GM19468 (cell line): ENCODE data around the gene ASB18.
"Not testable (repeated sequence)": the region's sequence is repeated elsewhere in the genome, so short reads cannot be mapped to it uniquely, and the experiment has no call there.

ENCODE experiments used
- ATAC-seq: cut with Tn5 transposase; IDR thresholded peaks from one replicate; pipeline ENCODE4 v1.9.1; 2021; ENCODE audit warnings: mild to moderate bottlenecking, moderate library complexity, moderate number of reproducible peaks; ENCODE audit not compliant: unreplicated experiment; ENCODE audit errors: extremely low read depth

Gene ASB18

GRCh38 chr2:236287656-236288055 is 23.4 kb upstream of the ASB18 start:
- no peak for ATAC-seq

- ATAC-seq: no peak
These were observed 22.8 kb upstream of the ASB18 start for GRCh38 chr2:236286873-236287545.

GRCh38 chr2:236284208-236284607 is 20.0 kb upstream of the ASB18 start:
- ATAC-seq: no peak

DNA sequence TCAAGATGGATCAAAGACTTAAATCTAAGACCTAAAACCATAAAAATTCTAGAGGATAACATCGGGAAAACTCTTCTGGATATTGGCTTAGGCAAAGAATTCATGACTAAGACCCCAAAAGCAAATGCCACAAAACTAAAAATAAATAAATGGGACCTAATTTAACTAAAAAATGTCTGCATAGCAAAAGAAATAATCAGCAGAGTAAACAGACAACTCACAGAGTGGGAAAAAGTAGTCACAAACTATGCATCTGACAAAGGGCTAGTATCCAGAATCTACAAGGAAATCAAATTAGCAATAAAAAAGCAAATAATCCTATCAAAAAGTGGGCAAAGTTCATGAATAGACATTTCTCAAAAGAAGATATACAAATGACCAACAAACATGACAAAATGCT is 18.2 kb upstream of the ASB18 start:
- no peak for ATAC-seq

- ATAC-seq: no peak
These were observed 17.2 kb upstream of the ASB18 start for GRCh38 chr2:236281423-236281822.

DNA sequence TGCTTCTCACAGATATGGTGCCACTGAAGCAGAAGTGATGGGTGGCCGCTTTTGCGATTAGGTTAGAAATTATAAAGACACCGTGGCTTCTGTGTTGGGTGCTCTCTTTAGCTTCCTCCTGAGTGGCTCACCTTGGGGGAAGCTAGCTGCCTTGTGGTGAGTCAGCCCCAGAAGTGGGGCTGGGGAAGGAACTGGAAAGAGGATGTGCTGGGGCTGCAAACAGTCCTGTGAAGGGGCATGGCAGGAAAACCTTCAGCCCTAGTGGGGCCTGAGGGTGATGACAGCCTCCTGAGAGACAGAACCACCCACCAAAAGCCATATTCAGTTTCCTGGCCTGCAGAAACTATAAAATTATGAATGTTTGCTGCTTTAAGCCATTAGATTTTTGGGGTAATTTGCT is 8.9 kb upstream of the ASB18 start:
- no peak for ATAC-seq

GRCh38 chr2:236271851-236272250 is 7.6 kb upstream of the ASB18 start:
- ATAC-seq: no peak

GRCh38 chr2:236269876-236270275 is 5.7 kb upstream of the ASB18 start:
- ATAC-seq: not testable (repeated sequence)

DNA sequence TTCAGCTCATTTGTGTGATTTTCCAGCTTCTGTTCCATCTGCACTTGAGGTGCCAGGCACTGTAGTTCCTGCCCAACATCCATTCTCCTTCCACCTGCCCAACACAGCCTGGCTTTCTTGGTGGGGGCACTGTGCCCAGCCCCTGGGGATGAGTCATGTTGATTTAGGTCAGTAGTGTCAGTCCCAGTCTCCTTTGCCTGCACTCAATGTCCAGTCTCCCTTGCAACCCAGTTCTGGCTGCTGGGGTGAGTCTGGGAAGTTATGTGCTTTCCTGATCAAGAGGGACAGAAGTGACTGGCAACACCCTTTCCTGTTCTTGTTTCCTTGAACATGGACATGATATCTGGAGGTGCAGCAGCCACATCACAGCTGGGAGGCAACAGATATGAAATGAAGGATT is 1.5 kb upstream of the ASB18 start:
- no peak for ATAC-seq

- no peak for ATAC-seq
These were observed 2.0 kb downstream of the ASB18 start for GRCh38 chr2:236262238-236262637.

- no peak for ATAC-seq
These were observed 2.8 kb downstream of the ASB18 start for GRCh38 chr2:236261452-236261851.

GRCh38 chr2:236259371-236259770 is 4.8 kb downstream of the ASB18 start:
- no peak for ATAC-seq

GRCh38 chr2:236257575-236257974 is 6.6 kb downstream of the ASB18 start:
- no peak for ATAC-seq

- no peak for ATAC-seq
These were observed 7.1 kb downstream of the ASB18 start for GRCh38 chr2:236257136-236257535.

DNA sequence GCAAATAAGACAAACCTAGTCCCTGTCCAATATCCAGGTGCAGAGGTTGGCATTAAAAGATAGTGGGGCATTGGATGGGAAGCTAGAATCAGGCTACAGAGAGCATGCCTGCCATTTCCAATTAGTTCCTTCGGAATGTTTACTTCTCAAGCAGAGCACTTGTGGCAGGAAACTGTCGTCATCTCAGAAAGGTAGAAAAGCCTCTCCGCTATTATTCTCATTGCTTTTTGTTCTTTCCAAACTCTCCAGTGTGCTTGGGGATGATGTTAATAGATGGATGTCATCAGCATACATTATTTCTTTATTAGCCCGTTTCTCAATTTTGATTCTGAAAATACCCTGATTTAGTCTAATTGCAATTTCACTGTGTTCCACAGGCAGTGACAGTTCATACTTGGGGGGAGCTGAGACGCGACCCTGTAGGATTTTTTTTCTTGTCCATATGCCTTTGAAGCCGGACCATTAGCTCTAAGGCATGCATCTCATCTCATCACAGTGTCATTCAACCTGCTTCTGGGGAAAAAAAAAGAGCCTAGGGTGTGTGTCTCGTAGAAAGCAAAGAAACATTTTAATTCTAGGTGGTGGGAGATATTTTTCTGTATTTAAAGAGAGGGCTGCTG is 7.7 kb downstream of the ASB18 start:
- no peak for ATAC-seq

DNA sequence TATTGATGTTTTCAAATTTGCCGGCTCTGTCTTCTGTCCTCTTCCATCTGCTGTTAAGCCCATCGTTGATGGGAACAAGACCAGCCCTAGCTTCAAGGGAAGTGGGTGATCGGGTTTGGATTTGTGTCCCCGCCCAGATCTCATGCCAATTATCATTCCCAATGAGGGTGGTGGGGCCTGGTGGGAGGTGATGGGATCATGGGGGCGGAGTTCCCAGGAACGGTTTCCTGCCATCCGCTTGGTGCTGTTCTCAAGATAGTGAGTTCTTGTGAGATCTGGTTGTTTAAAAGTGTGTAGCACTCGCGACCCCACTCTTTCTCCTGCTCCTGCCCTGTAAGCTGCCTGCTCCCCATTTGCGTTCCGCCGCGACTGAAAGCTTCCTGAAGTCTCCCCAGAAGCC is 9.5 kb downstream of the ASB18 start:
- no peak for ATAC-seq

- no peak for ATAC-seq
These were observed 10.2 kb downstream of the ASB18 start for GRCh38 chr2:236254001-236254400.

DNA sequence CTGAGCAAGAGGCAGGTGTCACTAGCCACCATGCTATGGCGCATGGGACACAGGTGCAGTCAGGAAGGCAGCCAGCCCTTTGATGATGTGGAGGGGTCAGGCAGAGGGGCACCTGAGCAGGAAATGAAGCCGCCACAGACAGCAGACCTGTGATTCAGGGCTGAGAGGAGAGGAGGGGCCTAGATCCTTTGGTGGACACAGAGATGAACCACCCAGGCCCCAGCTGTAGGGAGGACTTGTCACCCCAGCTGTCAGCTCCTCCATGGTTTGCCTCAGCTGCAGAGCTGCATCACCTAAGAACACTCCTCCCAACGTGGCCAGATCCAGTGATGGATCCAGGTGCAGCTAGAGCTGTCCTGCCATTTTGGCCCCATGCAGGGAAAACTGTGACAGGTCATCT is 11.6 kb downstream of the ASB18 start:
- ATAC-seq: no peak

DNA sequence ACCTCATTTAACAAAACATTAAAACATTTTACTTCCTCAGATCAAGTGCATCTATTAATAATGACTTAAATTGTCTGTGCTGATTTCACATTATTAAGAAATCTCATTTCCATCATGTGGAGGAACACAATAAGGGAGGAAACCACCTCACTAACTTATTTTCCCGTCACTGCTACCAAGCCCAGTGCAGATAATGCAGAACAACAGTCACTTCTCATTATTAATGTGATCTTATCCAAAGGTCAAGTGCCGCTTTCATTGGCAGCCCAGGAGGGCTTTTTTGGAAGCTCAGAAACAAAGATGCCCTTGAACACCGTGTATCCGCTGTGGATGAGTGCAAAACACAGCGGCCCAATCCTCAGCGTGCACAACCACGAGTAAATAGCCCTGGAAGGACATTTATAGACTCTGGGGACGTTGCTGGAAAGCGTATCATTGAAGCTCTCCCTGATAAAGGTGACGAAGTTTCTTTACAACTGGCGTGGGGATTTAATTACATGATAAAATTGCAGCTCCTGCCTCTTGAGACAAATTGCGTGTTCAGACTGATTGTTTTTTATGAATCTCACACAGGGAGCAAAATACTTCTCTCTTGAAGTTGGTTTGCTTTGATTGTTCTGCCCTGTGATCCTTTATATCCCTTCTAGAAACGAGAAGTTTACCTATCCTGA is 13.2 kb downstream of the ASB18 start:
- ATAC-seq: no peak

- no peak for ATAC-seq
These were observed 13.9 kb downstream of the ASB18 start for GRCh38 chr2:236250286-236250685.

DNA sequence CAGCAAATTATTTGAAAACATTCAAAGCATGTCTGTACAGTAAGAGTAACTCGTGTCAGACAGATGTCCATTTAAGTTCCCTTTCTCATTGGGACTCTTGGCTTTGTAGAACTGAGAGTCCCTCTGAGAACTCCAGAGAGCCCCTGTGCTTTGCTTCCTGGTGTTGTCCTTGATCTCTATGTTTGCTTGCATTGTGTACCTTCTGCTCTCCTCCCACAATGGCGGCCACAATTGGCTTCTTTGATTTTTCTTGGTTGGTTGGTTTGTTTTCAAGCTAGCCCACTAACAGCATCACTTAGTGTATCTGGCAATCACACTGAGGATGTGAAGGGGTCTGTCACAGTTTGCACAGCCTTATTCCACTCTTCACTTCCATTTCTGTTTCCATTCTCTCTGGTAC is 15.1 kb downstream of the ASB18 start:
- no peak for ATAC-seq
